RWPE1 (cell line): Measurements from ENCODE around the gene CHD3.

Experiments used
- CTCF ChIA-PET: fragments of 350-600 bp; sonication (Branson Sonifier 250); formaldehyde crosslinking; extraction: SDS; loops from one replicate; lab custom pipeline; 2021; lab: Yijun Ruan, JAX
- POLR2A ChIA-PET: fragments of 400-600 bp; formaldehyde crosslinking; extraction: SDS; loops from one replicate; lab custom pipeline; 2020; ENCODE audit warnings: antibody characterized with exemption; ENCODE audit not compliant: low non-redundant PET; lab: Yijun Ruan, JAX
- DNase-seq: peaks from one replicate; pipeline ENCODE4 v3.0.0; 2012; ENCODE audit warnings: low spot score
- H3K27ac ChIP-seq: fragments of 450-650 bp; 2 replicates; pipeline ENCODE4 v1.5.1; 2017
- TF ChIP-seq, protein P1 (sequence below): fragments of 450-650 bp; conservative IDR thresholded peaks from 2 replicates; pipeline ENCODE4 v1.5.1; 2017; ENCODE audit warnings: low read depth, mild to moderate bottlenecking

CHD3 gene

DNA sequence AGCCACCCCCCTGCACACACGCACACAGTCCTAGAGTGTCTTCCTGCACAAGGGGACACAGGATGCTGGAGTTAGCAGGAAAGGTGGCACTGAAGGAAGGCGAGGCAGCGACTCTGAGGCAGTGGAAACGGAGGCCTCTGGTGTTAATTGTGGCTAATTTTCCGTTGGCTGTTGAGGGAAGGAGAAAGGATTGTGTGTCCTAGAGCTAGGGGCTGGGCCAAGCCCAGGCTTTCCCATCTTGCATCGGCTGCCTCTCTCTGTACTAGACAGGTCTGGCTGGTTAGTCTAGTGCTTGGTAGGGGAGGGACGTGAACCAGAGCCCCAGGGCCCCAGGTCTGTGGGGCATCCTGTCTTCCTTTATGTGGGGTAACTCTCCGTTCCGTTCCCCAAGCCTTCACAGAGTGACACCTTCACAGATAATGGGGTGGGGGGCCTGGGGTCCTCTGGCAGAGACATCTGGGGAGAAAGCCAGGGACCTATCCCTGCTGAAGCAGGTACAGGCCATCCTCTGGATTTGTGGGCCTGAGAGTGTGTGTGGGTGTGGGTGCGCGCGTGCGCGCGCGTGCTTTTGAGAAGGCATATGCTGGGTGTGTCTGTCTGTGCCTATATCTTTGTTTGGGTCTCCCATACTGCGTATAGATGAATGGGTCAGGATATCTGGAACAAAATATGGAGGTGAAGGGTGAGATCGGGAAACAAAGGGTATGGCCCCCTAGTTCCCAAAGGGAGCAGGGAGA lies at the start of gene CHD3:
TSS of gene CHD3 (plus strand) at position 606 of the 737 bp plus-strand sequence. CDS start 212 bp downstream, outside the sequence.
- CTCF ChIA-PET: interaction anchor here (0.6 to 1.2 kb wide), 4 partner anchors 22 to 158 kb away, joined by 3 to 4 read pairs (median 4); no protein-coding TSS in a partner anchor
- H3K27ac ChIP-seq: peak within 1 kb of the TSS; percentile 98
- TF ChIP-seq, protein P1, sequence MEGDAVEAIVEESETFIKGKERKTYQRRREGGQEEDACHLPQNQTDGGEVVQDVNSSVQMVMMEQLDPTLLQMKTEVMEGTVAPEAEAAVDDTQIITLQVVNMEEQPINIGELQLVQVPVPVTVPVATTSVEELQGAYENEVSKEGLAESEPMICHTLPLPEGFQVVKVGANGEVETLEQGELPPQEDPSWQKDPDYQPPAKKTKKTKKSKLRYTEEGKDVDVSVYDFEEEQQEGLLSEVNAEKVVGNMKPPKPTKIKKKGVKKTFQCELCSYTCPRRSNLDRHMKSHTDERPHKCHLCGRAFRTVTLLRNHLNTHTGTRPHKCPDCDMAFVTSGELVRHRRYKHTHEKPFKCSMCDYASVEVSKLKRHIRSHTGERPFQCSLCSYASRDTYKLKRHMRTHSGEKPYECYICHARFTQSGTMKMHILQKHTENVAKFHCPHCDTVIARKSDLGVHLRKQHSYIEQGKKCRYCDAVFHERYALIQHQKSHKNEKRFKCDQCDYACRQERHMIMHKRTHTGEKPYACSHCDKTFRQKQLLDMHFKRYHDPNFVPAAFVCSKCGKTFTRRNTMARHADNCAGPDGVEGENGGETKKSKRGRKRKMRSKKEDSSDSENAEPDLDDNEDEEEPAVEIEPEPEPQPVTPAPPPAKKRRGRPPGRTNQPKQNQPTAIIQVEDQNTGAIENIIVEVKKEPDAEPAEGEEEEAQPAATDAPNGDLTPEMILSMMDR: no peak
- POLR2A ChIA-PET: interaction anchor here (0.7 kb wide), 1 partner anchor 55 kb away, joined by 3 read pairs; no protein-coding TSS in a partner anchor
- no peak for DNase-seq

DNA sequence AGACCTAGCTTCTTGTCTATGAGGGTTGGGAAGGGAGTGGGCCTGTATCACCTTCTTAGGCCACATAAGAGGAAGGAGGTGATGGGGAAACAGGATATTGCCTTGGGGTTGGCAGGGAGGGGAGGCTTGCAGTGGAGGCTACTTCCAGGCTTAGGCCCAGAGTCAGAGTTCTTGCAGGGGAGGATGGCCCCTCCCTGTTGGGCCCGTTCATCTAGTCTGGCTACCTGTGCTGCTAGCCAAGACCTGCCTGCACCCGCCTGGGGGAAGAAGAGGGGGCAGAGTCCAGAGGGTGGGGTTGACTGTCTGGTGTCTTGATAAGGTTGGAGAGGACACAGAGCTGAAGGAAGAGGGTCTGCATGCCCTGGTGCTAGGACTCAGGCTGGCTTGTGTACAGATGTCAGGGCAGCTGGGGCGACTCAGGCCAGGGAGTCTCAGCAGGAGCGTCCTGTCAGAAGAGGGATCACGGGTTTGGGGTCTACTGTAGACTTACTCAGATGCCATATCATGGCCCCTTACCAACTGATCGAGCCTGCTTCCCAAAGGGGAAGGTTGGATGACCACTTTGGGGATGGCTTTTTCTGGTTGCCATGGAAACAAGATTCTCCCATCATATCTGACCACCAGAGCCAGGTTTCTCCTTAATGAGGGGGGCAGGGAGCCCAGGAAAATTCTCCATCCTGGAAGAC lies 49.3 kb upstream of the CHD3 start:
- peak overlapping the region; percentile 75 for H3K27ac ChIP-seq
- CTCF ChIA-PET: interaction anchor here (0.6 to 1.7 kb wide), 2 partner anchors 12 to 17 kb away, joined by 4 read pairs; no protein-coding TSS in a partner anchor
- DNase-seq: no peak
- POLR2A ChIA-PET: interaction anchor here (1.2 kb wide), 1 partner anchor 18 kb away, joined by 7 read pairs; the partner anchor contains the start of gene NAA38
- TF ChIP-seq, protein P1: no peak

DNA sequence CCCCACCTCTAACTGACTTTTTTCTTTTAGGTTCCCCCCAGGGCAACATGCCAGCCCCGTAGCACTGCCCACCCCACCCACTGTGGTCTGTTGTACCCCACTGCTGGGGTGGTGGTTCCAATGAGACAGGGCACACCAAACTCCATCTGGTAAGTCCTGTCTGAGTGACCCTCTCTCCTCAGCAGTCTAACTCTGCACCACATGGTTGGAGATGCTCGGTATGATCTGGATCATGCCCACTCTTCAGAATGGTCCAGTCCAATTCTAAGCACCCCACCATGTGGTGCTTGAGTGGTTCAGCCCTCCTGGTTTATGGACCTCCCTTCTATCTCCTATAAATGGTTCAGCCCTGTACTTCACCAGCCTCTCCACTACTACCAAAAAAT lies 48.7 kb upstream of the CHD3 start:
- no peak for DNase-seq
- TF ChIP-seq, protein P1: no peak
- POLR2A ChIA-PET: interaction anchor here (1.2 kb wide), 1 partner anchor 17 kb away, joined by 7 read pairs; the partner anchor contains the start of gene NAA38
- peak overlapping the region; percentile 75 for H3K27ac ChIP-seq
- CTCF ChIA-PET: interaction anchor here (0.6 to 1.7 kb wide), 2 partner anchors 11 to 167 kb away, joined by 3 to 4 read pairs; no protein-coding TSS in a partner anchor

DNA sequence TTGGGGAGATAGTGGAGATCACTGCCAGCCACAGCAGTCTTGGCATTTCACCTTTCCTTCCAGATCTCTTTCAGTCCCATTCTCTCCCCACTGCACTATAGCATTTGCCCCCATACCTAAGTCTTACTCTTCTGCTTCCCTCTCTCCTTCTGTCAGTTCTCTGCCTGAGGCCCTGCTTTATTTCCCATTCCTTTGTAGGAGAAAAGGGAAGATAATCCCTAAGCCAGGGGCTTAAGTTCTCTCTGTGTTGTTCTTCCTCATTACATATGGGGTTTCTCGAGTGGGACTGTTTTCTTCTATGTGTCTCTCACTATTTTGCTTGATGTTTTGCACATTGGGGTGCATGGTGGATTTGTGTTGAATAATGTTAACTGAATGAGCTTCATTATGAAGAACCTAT lies 48.1 kb upstream of the CHD3 start:
- TF ChIP-seq, protein P1: no peak
- ChIA-PET CTCF (interaction anchor here (0.6 kb wide), 2 partner anchors 149 to 167 kb away, joined by 3 read pairs; no protein-coding TSS in a partner anchor), POLR2A (no interaction called here)
- no peak for DNase-seq
- no peak overlapping the region for H3K27ac ChIP-seq

DNA sequence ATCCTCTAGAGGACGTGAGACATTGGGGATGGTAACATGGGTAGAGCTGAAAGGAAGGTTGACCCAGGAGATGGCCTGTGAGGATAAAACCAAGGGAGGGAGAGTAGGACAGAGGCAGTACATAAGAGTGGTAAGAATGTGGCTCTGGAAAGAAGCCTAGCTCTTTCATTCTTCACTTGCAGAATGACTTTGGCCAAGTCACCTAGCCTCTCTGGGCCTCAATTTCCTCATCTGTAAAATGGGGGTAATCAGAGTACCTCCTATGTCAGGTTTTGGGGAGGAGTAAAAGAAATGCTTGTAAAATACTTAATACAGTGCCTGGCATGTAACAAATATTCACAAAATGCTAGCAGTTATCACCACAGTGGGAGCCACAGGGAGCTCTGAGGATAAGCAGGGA lies 47.7 kb upstream of the CHD3 start:
- H3K27ac ChIP-seq: peak overlapping the region; percentile 94
- no peak for DNase-seq
- TF ChIP-seq, protein P1: no peak
- ChIA-PET POLR2A (no interaction called here), CTCF (interaction anchor here (0.6 kb wide), 2 partner anchors 21 to 148 kb away, joined by 3 read pairs; no protein-coding TSS in a partner anchor)

DNA sequence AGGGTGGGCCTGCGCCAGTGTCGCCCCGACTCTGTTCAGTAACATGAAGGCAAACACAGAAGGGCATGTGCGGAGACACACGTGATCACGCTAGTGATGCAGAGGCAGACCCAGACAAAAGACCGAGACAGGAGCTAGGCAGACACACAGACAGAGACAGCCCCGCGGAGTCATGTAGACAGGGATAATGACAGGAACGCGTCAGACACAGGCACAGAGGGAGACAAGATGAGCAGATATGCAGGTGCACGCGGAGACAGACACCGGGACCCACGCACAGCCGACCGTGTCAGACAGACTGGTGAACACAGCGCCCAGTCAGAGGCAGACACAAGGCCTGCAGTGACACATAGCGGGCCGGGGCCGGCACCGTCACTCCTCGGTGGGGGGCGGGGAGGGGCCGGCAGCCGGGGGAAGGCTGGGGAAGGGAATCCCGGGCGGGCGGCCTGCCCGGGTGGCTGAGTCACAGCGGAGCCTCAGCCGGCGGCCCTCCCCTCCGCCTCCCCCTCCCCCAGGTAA lies 47.1 kb upstream of the CHD3 start:
- POLR2A ChIA-PET: no interaction called here
- CTCF ChIA-PET: interaction anchor here (0.6 to 1.3 kb wide), 2 partner anchors 21 to 98 kb away, joined by 3 read pairs; no protein-coding TSS in a partner anchor
- TF ChIP-seq, protein P1: peak; percentile 42
- peak overlapping the region; percentile 94 for H3K27ac ChIP-seq
- peak; percentile 81 for DNase-seq
